Thoracic aorta (tissue), 2 donors: ENCODE data around the gene OTOS. TPM values are rescaled to one million over a fixed set of nuclear protein-coding genes. Genes with fewer than 3 reads are reported as not detected.

ENCODE experiments used
- ATAC-seq: fragments of 150-250 bp; one replicate; pipeline ENCODE4 v1.8.0; 2017; ENCODE audit warnings: low read depth; ENCODE audit not compliant: insufficient number of reproducible peaks, low FRiP score
- DNase-seq: peaks from one replicate; pipeline ENCODE4 v3.0.0-alpha.2; 2020; ENCODE audit warnings: low spot score
- H3K27ac ChIP-seq, 2 donors: fragments of 200-600 bp; sonication (generic); 1 replicate in 1 of 2; 2 replicates in 1 of 2; pipeline ENCODE4 v1.5.1; 2016; ENCODE audit warnings: mild to moderate bottlenecking in 2 of 2, moderate library complexity in 2 of 2
- H3K27me3 ChIP-seq: fragments of 200-600 bp; sonication (generic); replicated peaks from 2 replicates; pipeline ENCODE4 v1.6.0; 2016; ENCODE audit warnings: mild to moderate bottlenecking; ENCODE audit not compliant: insufficient read depth
- H3K36me3 ChIP-seq: fragments of 200-600 bp; sonication (generic); one replicate; pipeline ENCODE4 v1.5.1; 2016
- H3K4me1 ChIP-seq, 2 donors: fragments of 200-600 bp; sonication (generic); 1 replicate in 1 of 2; 2 replicates in 1 of 2; pipeline versions ENCODE4 v1.5.1 to v1.6.0; 2016; ENCODE audit warnings: low read depth in 2 of 2, mild to moderate bottlenecking in 1 of 2; ENCODE audit not compliant: control insufficient read depth in 1 of 2
- H3K4me3 ChIP-seq: fragments of 200-600 bp; sonication (generic); 2 replicates; pipeline ENCODE4 v1.5.1; 2016; ENCODE audit warnings: mild to moderate bottlenecking
- H3K9me3 ChIP-seq: fragments of 200-600 bp; sonication (generic); 2 replicates; pipeline ENCODE4 v1.5.1; 2016
- total RNA-seq, 2 donors: library from RNA; depleted of rRNA; stranded (reverse); fragments of >200 nt; gene quantifications; one replicate each; pipeline versions ENCODE4 v1.1.0 to v1.2.3, GENCODE V29; 2016
- TF ChIP-seq, protein P1 (sequence below): fragments of 200-600 bp; sonication (generic); IDR thresholded peaks from one replicate; pipeline ENCODE4 v1.5.1; 2019; ENCODE audit warnings: antibody characterized with exemption

Gene OTOS
- total RNA-seq, 2 donors from 2014 or later = not detected

GRCh38 chr2:240166761-240167587 is 26.5 kb upstream of the OTOS start:
- Histone ChIP-seq H3K27ac (no peak overlapping the region), H3K4me1 (no peaks in the 10 kb centered on the region), H3K9me3 (no peaks in the 10 kb centered on the region), H3K36me3 (no peaks in the 10 kb centered on the region), H3K27me3 (no peaks in the 10 kb centered on the region), H3K4me3 (no peak overlapping the region)
- TF ChIP-seq, protein P1, sequence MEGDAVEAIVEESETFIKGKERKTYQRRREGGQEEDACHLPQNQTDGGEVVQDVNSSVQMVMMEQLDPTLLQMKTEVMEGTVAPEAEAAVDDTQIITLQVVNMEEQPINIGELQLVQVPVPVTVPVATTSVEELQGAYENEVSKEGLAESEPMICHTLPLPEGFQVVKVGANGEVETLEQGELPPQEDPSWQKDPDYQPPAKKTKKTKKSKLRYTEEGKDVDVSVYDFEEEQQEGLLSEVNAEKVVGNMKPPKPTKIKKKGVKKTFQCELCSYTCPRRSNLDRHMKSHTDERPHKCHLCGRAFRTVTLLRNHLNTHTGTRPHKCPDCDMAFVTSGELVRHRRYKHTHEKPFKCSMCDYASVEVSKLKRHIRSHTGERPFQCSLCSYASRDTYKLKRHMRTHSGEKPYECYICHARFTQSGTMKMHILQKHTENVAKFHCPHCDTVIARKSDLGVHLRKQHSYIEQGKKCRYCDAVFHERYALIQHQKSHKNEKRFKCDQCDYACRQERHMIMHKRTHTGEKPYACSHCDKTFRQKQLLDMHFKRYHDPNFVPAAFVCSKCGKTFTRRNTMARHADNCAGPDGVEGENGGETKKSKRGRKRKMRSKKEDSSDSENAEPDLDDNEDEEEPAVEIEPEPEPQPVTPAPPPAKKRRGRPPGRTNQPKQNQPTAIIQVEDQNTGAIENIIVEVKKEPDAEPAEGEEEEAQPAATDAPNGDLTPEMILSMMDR = no peak
- ATAC-seq (no peak), DNase-seq (no peak)

- DNase-seq = no peak
- Histone ChIP-seq H3K4me1 (no peaks in the 10 kb centered on the region), H3K36me3 (no peaks in the 10 kb centered on the region), H3K9me3 (no peaks in the 10 kb centered on the region), H3K27me3 (no peaks in the 10 kb centered on the region), H3K4me3 (no peak overlapping the region), H3K27ac (no peak overlapping the region)
- TF ChIP-seq, protein P1 = no peak
- no peak for ATAC-seq
These were observed 25.7 kb upstream of the OTOS start for GRCh38 chr2:240166191-240166590.

DNA sequence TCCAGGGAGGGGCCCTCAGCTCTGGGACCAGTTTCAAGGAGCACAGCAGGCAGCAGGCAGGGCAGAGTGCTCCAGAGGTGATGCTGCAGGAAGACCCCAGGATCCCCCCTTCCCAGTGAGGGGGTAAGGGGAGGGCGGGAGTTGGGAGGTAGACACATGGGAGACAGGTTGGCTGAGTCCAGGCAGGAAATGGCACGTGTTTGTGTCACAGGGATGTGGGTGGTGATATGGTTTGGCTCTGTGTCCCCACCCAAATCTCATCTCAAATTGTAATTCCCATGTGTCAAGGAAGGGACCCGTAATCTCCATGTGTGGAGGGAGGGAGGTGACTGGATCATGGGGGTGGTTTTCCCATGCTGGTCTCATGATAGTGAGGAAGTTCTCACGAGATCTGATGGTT is 25.2 kb upstream of the OTOS start:
- Histone ChIP-seq H3K9me3 (no peaks in the 10 kb centered on the region), H3K27ac (no peak overlapping the region), H3K4me1 (no peaks in the 10 kb centered on the region), H3K27me3 (no peaks in the 10 kb centered on the region), H3K36me3 (no peaks in the 10 kb centered on the region), H3K4me3 (no peak overlapping the region)
- TF ChIP-seq, protein P1 = no peak
- no peak for ATAC-seq
- no peak for DNase-seq

- no peak for ATAC-seq
- no peaks in the 10 kb centered on the region for H3K27me3 ChIP-seq
- H3K27ac ChIP-seq = no peak overlapping the region
- H3K4me3 ChIP-seq = no peak overlapping the region
- DNase-seq = no peak
- TF ChIP-seq, protein P1 = no peak
- no peaks in the 10 kb centered on the region for H3K36me3 ChIP-seq
- no peaks in the 10 kb centered on the region for H3K4me1 ChIP-seq
- no peaks in the 10 kb centered on the region for H3K9me3 ChIP-seq
These were observed 24.6 kb upstream of the OTOS start for GRCh38 chr2:240165034-240165433.

DNA sequence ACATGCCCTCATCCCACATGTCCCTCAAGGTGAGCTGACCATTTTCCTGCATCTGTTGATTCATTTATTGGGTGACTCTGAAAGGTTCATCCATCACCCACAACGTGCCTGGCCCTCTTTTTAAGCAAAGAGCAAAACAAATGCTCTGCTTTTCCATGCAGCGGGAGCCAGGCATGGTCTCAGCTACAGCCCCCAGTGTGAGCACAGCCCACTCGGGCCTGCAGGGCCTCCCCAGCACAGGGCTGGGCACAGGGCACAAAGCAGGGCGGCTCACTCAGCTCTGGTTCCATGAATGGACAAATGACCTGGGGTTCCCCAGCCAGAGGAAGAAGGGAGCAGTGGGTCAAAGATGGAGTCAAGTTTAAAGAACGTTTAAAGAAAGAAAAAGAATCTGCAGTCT is 24.1 kb upstream of the OTOS start:
- Histone ChIP-seq H3K36me3 (no peaks in the 10 kb centered on the region), H3K4me1 (no peaks in the 10 kb centered on the region), H3K27me3 (no peaks in the 10 kb centered on the region), H3K4me3 (no peak overlapping the region), H3K9me3 (no peaks in the 10 kb centered on the region), H3K27ac (no peak overlapping the region)
- DNase-seq = no peak
- TF ChIP-seq, protein P1 = no peak
- no peak for ATAC-seq
